22Rv1 (cell line): Measurements from ENCODE around the gene SPIB.

ENCODE experiments used
- CTCF ChIP-seq: fragments of 450-650 bp; IDR thresholded peaks from 2 replicates; pipeline ENCODE4 v1.5.1; 2017; ENCODE audit warnings: mild to moderate bottlenecking
- ZFX ChIP-seq: fragments of 450-650 bp; IDR thresholded peaks from 2 replicates; pipeline ENCODE4 v1.6.1; 2017; ENCODE audit warnings: antibody characterized with exemption, borderline replicate concordance

- TF ChIP-seq CTCF (no peak), ZFX (no peak)
Observed at GRCh38 chr19:50444059-50444458, 25.3 kb downstream of the SPIB start.
